SU-DHL-6 (cell line): ENCODE measurements around the gene C12orf76.
A peak's percentile ranks its signal among the peaks of the same experiment; 100 is the strongest.

Experiments
- H2AFZ ChIP-seq: fragments of 200-600 bp; sonication (generic); 2 replicates; pipeline ENCODE4 v1.6.1; 2014; ENCODE audit warnings: low read depth, mild to moderate bottlenecking, moderate library complexity, mixed read lengths, antibody characterized with exemption, low read length; ENCODE audit not compliant: severe bottlenecking
- H3F3A ChIP-seq: fragments of 200-600 bp; shearing (Covaris generic); 2 replicates; pipeline ENCODE4 v1.6.0; 2016; ENCODE audit warnings: antibody characterized with exemption, mild to moderate bottlenecking; ENCODE audit not compliant: insufficient read depth
- H3K27ac ChIP-seq: fragments of 200-600 bp; sonication (generic); 2 replicates; pipeline ENCODE4 v1.5.1; 2016; ENCODE audit warnings: low read depth, mild to moderate bottlenecking, low read length, moderate library complexity, mixed read lengths
- H3K27me3 ChIP-seq: fragments of 200-600 bp; sonication (generic), shearing (Covaris generic); 2 replicates; pipeline ENCODE4 v1.6.0; 2014; ENCODE audit warnings: mild to moderate bottlenecking, low read length
- H3K36me3 ChIP-seq: fragments of 200-600 bp; sonication (generic); 2 replicates; pipeline ENCODE4 v1.6.1; 2014; ENCODE audit warnings: mild to moderate bottlenecking, low read length, mixed read lengths
- H3K4me2 ChIP-seq: fragments of 300-600, 200-600 bp; shearing (Covaris generic), sonication (generic); 2 replicates; pipeline ENCODE4 v1.6.0; 2014; ENCODE audit warnings: low read length, low read depth, mild to moderate bottlenecking; ENCODE audit not compliant: poor library complexity, severe bottlenecking
- H3K4me3 ChIP-seq: fragments of 200-600 bp; sonication (generic); 2 replicates; pipeline ENCODE4 v1.5.1; 2014; ENCODE audit warnings: antibody characterized with exemption, low read length, mild to moderate bottlenecking, mixed read lengths; ENCODE audit not compliant: insufficient read depth, poor library complexity, severe bottlenecking
- H3K79me2 ChIP-seq: fragments of 200-600 bp; sonication (generic); 2 replicates; pipeline ENCODE4 v1.6.1; 2014; ENCODE audit warnings: mild to moderate bottlenecking, low read length, moderate library complexity; ENCODE audit not compliant: insufficient read depth
- H3K9ac ChIP-seq: fragments of 200-600 bp; sonication (generic); 2 replicates; pipeline ENCODE4 v1.7.0; 2014; ENCODE audit warnings: mild to moderate bottlenecking, low read length
- H3K9me2 ChIP-seq: fragments of 200-600 bp; sonication (generic); replicated peaks from 2 replicates; pipeline ENCODE4 v1.6.1; 2014; ENCODE audit warnings: low read length; ENCODE audit not compliant: insufficient read depth
- H3K9me3 ChIP-seq: fragments of 200-600 bp; sonication (generic); 2 replicates; pipeline ENCODE4 v1.6.1; 2014; ENCODE audit warnings: low read length, mixed read lengths; ENCODE audit not compliant: insufficient read depth
- H4K20me1 ChIP-seq: fragments of 200-600 bp; sonication (generic); 2 replicates; pipeline ENCODE4 v1.6.1; 2014; ENCODE audit warnings: low read depth, mild to moderate bottlenecking, antibody characterized with exemption, low read length, moderate library complexity, mixed read lengths
- CTCF ChIP-seq: fragments of 200-600 bp; sonication (generic); IDR thresholded peaks from one replicate; pipeline ENCODE4 v1.5.1; 2017; ENCODE audit warnings: antibody characterized with exemption, mild to moderate bottlenecking, low read length, moderate library complexity; ENCODE audit not compliant: insufficient read depth, poor library complexity, severe bottlenecking
- EZH2phosphoT487 ChIP-seq: fragments of 200-600 bp; sonication (generic), shearing (Covaris generic); conservative IDR thresholded peaks from 2 replicates; pipeline ENCODE4 v1.6.1; 2018; ENCODE audit warnings: mild to moderate bottlenecking, antibody characterized with exemption, low read length, moderate library complexity, mixed read lengths

Gene C12orf76

GRCh38 chr12:110048242-110049027 lies at the start of gene C12orf76:
TSS of gene C12orf76 (minus strand) at chr12:110048522. CDS start at chr12:110048495, 27 bp downstream.
- H3K9me2 ChIP-seq: no peaks in the 10 kb centered on the region
- no peaks in the 10 kb centered on the region for H3K36me3 ChIP-seq
- peaks cover 20% of the 10 kb centered on the region for H3F3A ChIP-seq
- peak within 1 kb of the TSS; percentile 64 for H2AFZ ChIP-seq
- H3K27me3 ChIP-seq: no peaks in the 10 kb centered on the region
- H3K27ac ChIP-seq: peak within 1 kb of the TSS; percentile 92
- peak within 1 kb of the TSS; percentile 57 for H3K4me3 ChIP-seq
- H3K9ac ChIP-seq: peak within 1 kb of the TSS; percentile 74
- no peaks in the 10 kb centered on the region for H3K9me3 ChIP-seq
- TF ChIP-seq CTCF (no peak), EZH2phosphoT487 (no peak)
- H3K79me2 ChIP-seq: peaks cover 24% of the 10 kb centered on the region
- no peaks in the 10 kb centered on the region for H4K20me1 ChIP-seq
- H3K4me2 ChIP-seq: peak within 1 kb of the TSS; percentile 73

GRCh38 chr12:110093631-110094311 lies 45.4 kb upstream of the C12orf76 start:
- Histone ChIP-seq H3K9me3 (no peaks in the 10 kb centered on the region), H3K9ac (no peak overlapping the region), H3K79me2 (no peaks in the 10 kb centered on the region), H3F3A (no peaks in the 10 kb centered on the region), H3K9me2 (no peaks in the 10 kb centered on the region), H3K27ac (no peak overlapping the region), H3K36me3 (no peaks in the 10 kb centered on the region), H3K27me3 (no peaks in the 10 kb centered on the region), H3K4me3 (no peak overlapping the region), H3K4me2 (no peak overlapping the region), H4K20me1 (no peaks in the 10 kb centered on the region), H2AFZ (no peak overlapping the region)
- TF ChIP-seq EZH2phosphoT487: no peak
- TF ChIP-seq CTCF: no peak

GRCh38 chr12:110091136-110091711 lies 42.9 kb upstream of the C12orf76 start:
- no peaks in the 10 kb centered on the region for H3F3A ChIP-seq
- no peaks in the 10 kb centered on the region for H3K79me2 ChIP-seq
- H2AFZ ChIP-seq: no peak overlapping the region
- H3K27me3 ChIP-seq: no peaks in the 10 kb centered on the region
- no peak overlapping the region for H3K4me3 ChIP-seq
- H3K9me2 ChIP-seq: no peaks in the 10 kb centered on the region
- no peak overlapping the region for H3K9ac ChIP-seq
- H3K36me3 ChIP-seq: no peaks in the 10 kb centered on the region
- no peak for TF ChIP-seq EZH2phosphoT487
- TF ChIP-seq CTCF: no peak
- H3K9me3 ChIP-seq: no peaks in the 10 kb centered on the region
- no peaks in the 10 kb centered on the region for H4K20me1 ChIP-seq
- H3K4me2 ChIP-seq: no peak overlapping the region
- H3K27ac ChIP-seq: no peak overlapping the region
